WI38 (cell line): Measurements from ENCODE around the gene ESPN.
"Not testable (repeated sequence)": the region's sequence is repeated elsewhere in the genome, so short reads cannot be mapped to it uniquely, and the experiment has no call there.

ENCODE experiments used
- H3K4me3 ChIP-seq: 2 replicates; pipeline ENCODE4 v1.5.1; 2011; ENCODE audit warnings: low read depth, mild to moderate bottlenecking, control low read depth, low read length
- TF ChIP-seq, protein P1 (sequence below): IDR thresholded peaks from 2 replicates; pipeline ENCODE4 v1.5.1; 2012; ENCODE audit warnings: low read depth, mild to moderate bottlenecking, control low read depth, low read length

The ESPN gene

GRCh38 chr1:6448749-6449631 lies 24.4 kb downstream of the ESPN start:
- no peak overlapping the region for H3K4me3 ChIP-seq

DNA sequence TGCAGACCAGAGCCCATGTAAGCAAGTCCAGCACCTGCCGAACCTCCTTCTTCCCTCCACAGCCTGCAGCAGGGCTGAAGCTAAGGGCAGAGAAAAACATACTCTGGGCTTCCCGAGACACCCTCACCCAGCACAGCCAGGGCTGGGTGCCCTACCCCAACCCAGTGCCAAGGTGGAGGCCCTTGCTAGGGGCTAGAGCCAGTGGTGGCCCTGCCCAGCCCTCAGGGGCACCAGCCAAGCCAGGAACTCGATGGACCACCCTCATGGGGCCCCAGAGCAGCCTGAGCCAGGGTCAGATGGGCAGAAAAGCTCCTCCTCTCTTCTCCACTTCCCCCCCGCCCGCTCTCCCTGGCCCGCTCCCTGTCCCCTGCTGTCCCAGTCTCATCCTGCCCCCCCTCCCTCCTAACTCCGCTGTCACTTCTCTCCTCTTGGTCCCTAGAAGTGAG lies 25.5 kb downstream of the ESPN start:
- TF ChIP-seq, protein P1, sequence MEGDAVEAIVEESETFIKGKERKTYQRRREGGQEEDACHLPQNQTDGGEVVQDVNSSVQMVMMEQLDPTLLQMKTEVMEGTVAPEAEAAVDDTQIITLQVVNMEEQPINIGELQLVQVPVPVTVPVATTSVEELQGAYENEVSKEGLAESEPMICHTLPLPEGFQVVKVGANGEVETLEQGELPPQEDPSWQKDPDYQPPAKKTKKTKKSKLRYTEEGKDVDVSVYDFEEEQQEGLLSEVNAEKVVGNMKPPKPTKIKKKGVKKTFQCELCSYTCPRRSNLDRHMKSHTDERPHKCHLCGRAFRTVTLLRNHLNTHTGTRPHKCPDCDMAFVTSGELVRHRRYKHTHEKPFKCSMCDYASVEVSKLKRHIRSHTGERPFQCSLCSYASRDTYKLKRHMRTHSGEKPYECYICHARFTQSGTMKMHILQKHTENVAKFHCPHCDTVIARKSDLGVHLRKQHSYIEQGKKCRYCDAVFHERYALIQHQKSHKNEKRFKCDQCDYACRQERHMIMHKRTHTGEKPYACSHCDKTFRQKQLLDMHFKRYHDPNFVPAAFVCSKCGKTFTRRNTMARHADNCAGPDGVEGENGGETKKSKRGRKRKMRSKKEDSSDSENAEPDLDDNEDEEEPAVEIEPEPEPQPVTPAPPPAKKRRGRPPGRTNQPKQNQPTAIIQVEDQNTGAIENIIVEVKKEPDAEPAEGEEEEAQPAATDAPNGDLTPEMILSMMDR: no peak
- H3K4me3 ChIP-seq: no peak overlapping the region

More at GRCh38 chr1:6448749-6449631, 24.4 kb downstream of the ESPN start:
- TF ChIP-seq, protein P1: no peak

DNA sequence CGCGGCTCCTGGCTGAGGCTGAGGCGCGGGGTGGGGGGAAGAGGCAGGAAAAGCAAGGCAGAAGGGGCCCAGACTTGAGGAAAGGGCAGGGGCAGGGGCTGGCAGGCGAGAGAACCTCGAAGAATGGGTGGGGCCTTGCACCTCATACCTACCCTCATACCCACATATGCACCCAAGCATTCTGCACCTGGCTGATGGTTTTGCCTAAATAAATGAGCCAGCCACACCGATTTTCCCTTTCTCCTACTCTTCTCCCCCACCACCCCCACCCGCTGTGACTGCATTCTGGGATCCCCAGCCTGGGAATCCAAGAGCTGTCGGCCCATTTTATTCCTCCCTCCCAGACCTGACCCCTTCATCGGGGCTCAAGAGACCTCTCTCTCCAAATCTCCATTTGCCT lies 25.9 kb downstream of the ESPN start:
- H3K4me3 ChIP-seq: not testable (repeated sequence)

- TF ChIP-seq, protein P1: no peak
- no peak overlapping the region for H3K4me3 ChIP-seq
These were observed 26.4 kb downstream of the ESPN start for GRCh38 chr1:6450943-6451373.

DNA sequence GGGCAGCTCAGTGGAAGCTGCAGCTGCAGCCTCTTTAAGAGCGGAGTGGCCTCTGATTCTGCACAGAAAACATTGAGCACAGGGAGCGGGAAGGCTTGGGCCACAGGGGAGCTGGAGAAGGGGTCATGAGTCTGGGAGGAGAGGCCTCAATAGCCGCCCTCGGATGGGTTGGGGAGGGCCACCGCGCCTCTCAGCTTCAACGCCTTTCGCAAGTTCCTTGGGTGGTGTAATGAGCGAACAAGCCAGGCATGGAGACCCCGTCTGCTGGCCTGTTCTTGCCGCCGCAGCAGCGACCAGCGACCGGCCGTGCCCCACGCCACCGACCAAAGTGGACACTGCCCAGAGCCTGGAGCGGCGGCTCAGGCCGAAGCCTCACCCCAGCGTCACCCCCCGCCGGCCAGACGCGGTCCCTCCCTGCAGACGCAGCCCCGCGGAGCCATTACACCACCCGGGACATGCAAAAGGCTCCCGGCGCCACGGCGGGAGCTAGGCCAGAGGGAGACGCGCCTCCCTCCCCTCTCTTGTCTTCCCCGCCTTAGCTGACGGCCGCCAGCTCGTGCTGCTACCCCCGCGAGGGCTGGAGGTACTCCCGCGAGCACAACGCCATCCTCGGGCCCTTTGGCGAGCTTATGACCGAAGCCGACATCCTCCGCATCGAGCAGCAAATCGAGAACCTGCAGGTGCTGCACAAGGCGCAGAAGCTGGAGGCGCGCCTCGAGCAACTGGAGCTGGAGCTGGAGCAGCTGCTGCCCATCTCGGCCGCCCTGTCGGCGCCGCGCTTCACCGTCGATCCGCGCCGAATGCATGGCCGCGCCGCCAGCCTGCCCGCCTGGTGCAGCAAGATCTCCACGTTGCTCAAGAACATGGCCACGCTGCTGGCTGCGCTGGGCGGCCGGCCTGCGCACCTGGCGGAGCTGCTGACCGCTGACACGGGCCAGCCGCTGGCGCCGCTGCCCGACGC lies 29.6 kb downstream of the ESPN start:
- not testable (repeated sequence) for H3K4me3 ChIP-seq

DNA sequence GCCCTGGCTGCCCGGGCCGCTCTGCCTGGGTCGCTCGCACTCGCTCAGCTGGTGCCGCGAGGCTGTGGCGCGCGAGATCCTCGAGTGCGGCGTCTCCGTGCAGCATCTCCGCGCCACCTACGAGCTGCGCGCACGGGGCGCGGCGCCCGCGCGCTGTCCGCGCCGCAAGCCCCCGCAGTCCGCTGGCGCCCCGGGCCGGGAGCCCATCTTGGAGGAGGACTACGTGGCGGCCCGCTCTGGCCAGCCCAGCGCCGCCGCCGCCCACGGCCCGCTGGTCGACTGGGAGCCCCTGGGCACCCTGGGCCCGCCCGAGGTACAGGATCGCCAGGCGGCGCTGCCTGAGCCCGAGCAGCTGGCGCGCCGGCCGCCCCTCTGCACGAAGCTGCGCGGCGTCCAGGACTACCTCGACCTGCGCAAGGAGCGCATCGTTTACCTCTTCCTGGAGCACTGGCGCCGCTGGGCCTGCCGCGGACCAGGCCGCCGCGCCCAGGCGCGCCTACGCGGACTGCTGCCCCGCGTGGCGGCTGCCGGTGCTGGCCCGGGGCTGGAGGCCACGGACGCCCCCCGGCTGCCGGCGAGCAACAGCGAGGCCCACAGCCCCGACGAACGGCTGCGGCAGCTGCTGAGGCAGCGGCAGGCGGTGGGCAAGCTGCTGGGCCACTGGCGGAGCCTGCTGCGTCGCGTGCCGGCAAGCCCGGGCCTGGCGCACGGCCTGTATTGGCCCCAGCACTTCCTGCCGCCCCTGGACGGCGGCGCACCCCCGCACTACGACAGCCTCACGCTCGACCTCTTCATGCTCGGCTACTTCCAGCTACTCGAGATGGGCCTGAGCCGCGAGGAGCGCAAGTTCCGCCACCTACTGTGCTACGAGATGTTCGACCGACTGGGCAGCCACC lies 30.5 kb downstream of the ESPN start:
- TF ChIP-seq, protein P1: no peak
- no peak overlapping the region for H3K4me3 ChIP-seq

GRCh38 chr1:6455752-6456520 lies 31.4 kb downstream of the ESPN start:
- H3K4me3 ChIP-seq: not testable (repeated sequence)
